Measurements from ENCODE around the gene ACTR3C. TPM values are rescaled to one million over a fixed set of nuclear protein-coding genes. Genes with fewer than 3 reads are reported as not detected.

ACTR3C gene
- 10 to 100 TPM in 1 of 2 donors, 1 to 10 TPM in 1; 6.1 to 13.0 TPM for total RNA-seq
- 12.2 TPM for polyA plus RNA-seq (ENCODE audit: insufficient read depth, low read depth, low replicate concordance)
- long read RNA-seq, donor 1, partial matches to known transcripts, result 0 of 20 reads
- long read RNA-seq, donor 1, other reads (novel, unspliced or antisense), result 20 of 20 reads
- long read RNA-seq, donor 2, result 0 reads

DNA sequence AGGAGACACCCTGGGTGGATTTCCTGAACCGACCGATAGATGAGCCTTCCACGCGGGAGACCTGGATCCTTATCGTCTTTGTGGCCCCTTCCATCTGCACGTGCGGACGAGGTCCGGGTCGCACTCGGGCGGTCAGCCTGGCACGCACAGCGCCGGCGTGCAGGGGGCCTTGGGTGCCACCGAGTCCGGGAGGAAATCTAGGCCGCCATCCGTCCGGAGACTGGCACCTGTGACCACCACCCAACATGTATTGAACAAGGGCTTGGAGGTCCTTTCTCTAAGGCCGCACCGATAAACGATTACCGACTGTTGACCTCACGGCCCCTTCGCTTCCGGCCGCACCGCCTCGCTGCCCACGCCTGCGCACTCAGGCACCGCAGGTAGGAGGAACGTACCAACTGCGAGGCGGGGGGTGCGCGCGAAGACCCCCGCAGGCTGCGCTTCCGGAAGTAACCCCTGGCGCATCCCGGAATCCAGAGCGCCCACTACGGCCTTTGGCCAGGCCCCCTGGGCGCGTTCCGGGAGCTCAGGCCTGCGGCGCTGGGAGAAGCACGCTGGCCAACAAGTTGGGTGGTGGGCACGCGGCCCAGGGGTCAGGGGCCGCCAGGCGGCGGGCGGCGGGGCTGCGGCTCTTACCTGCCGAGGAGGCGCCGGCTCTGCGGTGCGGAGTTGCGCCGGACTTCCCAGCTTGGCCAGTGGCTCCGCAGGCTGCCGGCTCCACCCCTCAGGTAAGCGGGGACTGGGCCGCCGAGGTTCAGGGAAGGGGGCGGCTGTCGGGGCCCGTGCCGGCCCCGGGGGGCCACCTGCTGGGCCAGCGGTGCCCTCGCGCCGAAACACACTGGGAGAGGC, at the start of gene ACTR3C, which contains the start of gene LRRC61:
Gene ACTR3C (minus strand): TSS at position 713 of the 849 bp plus-strand sequence. CDS start 28,249 bp downstream, outside the sequence.
Gene LRRC61 (plus strand): TSS at position 523 of the 849 bp plus-strand sequence. CDS start 13,507 bp downstream, outside the sequence.
- Histone ChIP-seq H3K27ac (peak within 1 kb of the TSS; percentile 52 to 68), H3K9me3 (no peaks in the 10 kb centered on the region), H3K36me3 (ENCODE audit: low read depth, missing control alignments) (no peaks in the 10 kb centered on the region), H3K27me3 (no peaks in the 10 kb centered on the region), H3K4me1 (peaks cover 11% of the 10 kb centered on the region), H3K4me3 (peak within 1 kb of the TSS; percentile 77 to 81)
- intact Hi-C loops (cut with DNase I; ENCODE audit: low total_unique reads), result no loop called here
- WGBS, 2 donors, result 2 to 26% methylated on average over 4 to 77 of the region's 82 CpGs
- TF ChIP-seq POLR2A (IDR thresholded peaks at IDR 0.05) (no peak), CTCF (IDR thresholded peaks at IDR 0.05) (no peak)
- DNase-seq, result peak; percentile 80

- DNase-seq, result no peak
- Histone ChIP-seq H3K27ac (no peak overlapping the region), H3K36me3 (ENCODE audit: low read depth, missing control alignments) (no peaks in the 10 kb centered on the region)
These were observed 49.1 kb upstream of the ACTR3C start for GRCh38 chr7:150372271-150373048.

GRCh38 chr7:150371996-150372270, 48.6 kb upstream of the ACTR3C start:
- no peak for DNase-seq
- no peaks in the 10 kb centered on the region for H3K27me3 ChIP-seq
- H3K27ac ChIP-seq, result no peak overlapping the region
- intact Hi-C loops (cut with DNase I; ENCODE audit: low total_unique reads), result loop anchor here (5.0 kb wide), 1 partner anchor 35 kb away; a partner anchor contains a TSS
- H3K4me3 ChIP-seq, result peak overlapping the region; percentile 29 to 39
- TF ChIP-seq POLR2A (IDR thresholded peaks at IDR 0.05) (no peak), CTCF (IDR thresholded peaks at IDR 0.05) (no peak)
- no peaks in the 10 kb centered on the region for H3K36me3 ChIP-seq (ENCODE audit: low read depth, missing control alignments)
- peaks cover 19% of the 10 kb centered on the region for H3K4me1 ChIP-seq
- WGBS, 2 donors, result 77% methylated on average over 29 of the region's 30 CpGs; no CpG with 5 or more reads in 1 of the 2 donors
- no peaks in the 10 kb centered on the region for H3K9me3 ChIP-seq

More at GRCh38 chr7:150372271-150373048, 49.1 kb upstream of the ACTR3C start:
- peaks cover 19% of the 10 kb centered on the region for H3K4me1 ChIP-seq
- peak overlapping the region; percentile 29 to 39 for H3K4me3 ChIP-seq
- H3K27me3 ChIP-seq, result no peaks in the 10 kb centered on the region
- no peak for TF ChIP-seq POLR2A (IDR thresholded peaks at IDR 0.05)
- TF ChIP-seq CTCF (IDR thresholded peaks at IDR 0.05), result no peak
- no peaks in the 10 kb centered on the region for H3K9me3 ChIP-seq
- intact Hi-C loops (cut with DNase I; ENCODE audit: low total_unique reads), result loop anchor here (5.0 kb wide), 1 partner anchor 35 kb away; a partner anchor contains a TSS
- 58 to 78% methylated on average over 36 to 69 of the region's 79 CpGs for WGBS, 2 donors

DNA sequence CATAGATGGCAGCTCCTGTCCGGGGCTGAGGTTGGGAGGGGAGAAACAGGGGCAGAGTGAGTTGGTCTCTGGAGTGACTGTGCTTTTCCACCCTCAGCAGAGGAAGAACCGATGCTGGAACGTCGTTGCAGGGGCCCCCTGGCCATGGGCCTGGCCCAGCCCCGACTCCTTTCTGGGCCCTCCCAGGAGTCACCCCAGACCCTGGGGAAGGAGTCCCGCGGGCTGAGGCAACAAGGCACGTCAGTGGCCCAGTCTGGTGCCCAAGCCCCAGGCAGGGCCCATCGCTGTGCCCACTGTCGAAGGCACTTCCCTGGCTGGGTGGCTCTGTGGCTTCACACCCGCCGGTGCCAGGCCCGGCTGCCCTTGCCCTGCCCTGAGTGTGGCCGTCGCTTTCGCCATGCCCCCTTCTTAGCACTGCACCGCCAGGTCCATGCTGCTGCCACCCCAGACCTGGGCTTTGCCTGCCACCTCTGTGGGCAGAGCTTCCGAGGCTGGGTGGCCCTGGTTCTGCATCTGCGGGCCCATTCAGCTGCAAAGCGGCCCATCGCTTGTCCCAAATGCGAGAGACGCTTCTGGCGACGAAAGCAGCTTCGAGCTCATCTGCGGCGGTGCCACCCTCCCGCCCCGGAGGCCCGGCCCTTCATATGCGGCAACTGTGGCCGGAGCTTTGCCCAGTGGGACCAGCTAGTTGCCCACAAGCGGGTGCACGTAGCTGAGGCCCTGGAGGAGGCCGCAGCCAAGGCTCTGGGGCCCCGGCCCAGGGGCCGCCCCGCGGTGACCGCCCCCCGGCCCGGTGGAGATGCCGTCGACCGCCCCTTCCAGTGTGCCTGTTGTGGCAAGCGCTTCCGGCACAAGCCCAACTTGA, 48.0 kb upstream of the ACTR3C start:
- Histone ChIP-seq H3K36me3 (ENCODE audit: low read depth, missing control alignments) (no peaks in the 10 kb centered on the region), H3K9me3 (no peaks in the 10 kb centered on the region), H3K4me1 (peaks cover 19% of the 10 kb centered on the region), H3K27me3 (no peaks in the 10 kb centered on the region), H3K4me3 (peak overlapping the region; percentile 29 to 39), H3K27ac (no peak overlapping the region)
- intact Hi-C loops (cut with DNase I; ENCODE audit: low total_unique reads), result loop anchor here (5.0 kb wide), 1 partner anchor 36 kb away; a partner anchor contains a TSS
- TF ChIP-seq POLR2A (IDR thresholded peaks at IDR 0.05), result no peak
- no peak for TF ChIP-seq CTCF (IDR thresholded peaks at IDR 0.05)
- DNase-seq, result no peak
- WGBS, 2 donors, result 69 to 77% methylated on average over 12 to 46 of the region's 48 CpGs

Data from testis (tissue), 5 donors.